Upper lobe of left lung (tissue), 6 donors: ENCODE results near the gene FTL. TPM values are rescaled to one million over a fixed set of nuclear protein-coding genes. Genes with fewer than 3 reads are reported as not detected.

Experiments used
- ATAC-seq, 2 donors: fragments of 200-7000 bp; cut with Tn5 transposase; one replicate each; pipeline ENCODE4 v1.9.1; 2022; ENCODE audit warnings: mild to moderate bottlenecking in 2 of 2, moderate library complexity in 2 of 2; ENCODE audit not compliant: low FRiP score in 2 of 2
- DNase-seq, 2 donors: peaks; one replicate each; pipeline ENCODE4 v3.0.0-alpha.2; 2019 to 2020
- H3K27ac ChIP-seq, 4 donors: fragments of 200-600 bp; sonication (generic); one replicate each; pipeline ENCODE4 v1.5.1; 2016 to 2019
- H3K27me3 ChIP-seq, 4 donors: fragments of 200-600 bp; sonication (generic); one replicate each; pipeline ENCODE4 v1.5.1; 2017 to 2019
- H3K36me3 ChIP-seq, 4 donors: fragments of 200-600 bp; sonication (generic); one replicate each; pipeline ENCODE4 v1.5.1; 2016 to 2019
- H3K4me1 ChIP-seq, 4 donors: fragments of 200-600 bp; sonication (generic); one replicate each; pipeline ENCODE4 v1.5.1; 2018 to 2019
- H3K4me3 ChIP-seq, 4 donors: fragments of 200-600 bp; sonication (generic); one replicate each; pipeline ENCODE4 v1.5.1; 2017 to 2019; ENCODE audit warnings: mild to moderate bottlenecking in 2 of 4, moderate library complexity in 1 of 4
- H3K9me3 ChIP-seq, 4 donors: fragments of 200-600 bp; sonication (generic); one replicate each; pipeline ENCODE4 v1.5.1; 2018 to 2019
- CTCF ChIP-seq, 6 experiments: fragments of 450-650 bp in 4 of 6; fragments of 200-600 bp in 2 of 6; sonication (generic) in 2 of 6; IDR thresholded peaks; one replicate each; pipeline ENCODE4 v1.5.1; 2016 to 2019; ENCODE audit warnings: antibody characterized with exemption in 6 of 6
- EP300 ChIP-seq, 4 donors: sonication (generic); formaldehyde crosslinking; IDR thresholded peaks; one replicate each; pipeline ENCODE4 v1.5.1; 2017; ENCODE audit warnings: antibody characterized with exemption in 4 of 4, control low read depth in 2 of 4
- POLR2A ChIP-seq, 4 donors: fragments of 450-650 bp; IDR thresholded peaks; one replicate each; pipeline ENCODE4 v1.5.1; 2016 to 2017; ENCODE audit warnings: antibody characterized with exemption in 4 of 4, mild to moderate bottlenecking in 2 of 4
- POLR2AphosphoS5 ChIP-seq, 2 donors: sonication (generic); formaldehyde crosslinking; IDR thresholded peaks; one replicate each; pipeline ENCODE4 v1.5.1; 2017; ENCODE audit warnings: antibody characterized with exemption in 2 of 2
- WGBS, 2 donors: methylation state at CpG; one replicate each; pipeline ENCODE4 v1.1.5; 2017 to 2018; 5-methylcytosine and 5-hydroxymethylcytosine counted together
- total RNA-seq, 6 donors: library from RNA; depleted of rRNA in 4 of 6; stranded (reverse); fragments of >200 nt in 4 of 6; gene quantifications; one replicate each; pipeline versions ENCODE4 v1.1.0 to v1.2.1, GENCODE V29; 2016 to 2021
- donor health status: DM: no; HTN: no; CAD: no; lungs with moderate emphysema.
- donor health status: DM: no; HTN: yes; CAD: no; lungs with severe emphysema.

The FTL gene
- total RNA-seq, 6 donors from 2014 or later: 5,928 to 23,282 (median 11,982) TPM

DNA sequence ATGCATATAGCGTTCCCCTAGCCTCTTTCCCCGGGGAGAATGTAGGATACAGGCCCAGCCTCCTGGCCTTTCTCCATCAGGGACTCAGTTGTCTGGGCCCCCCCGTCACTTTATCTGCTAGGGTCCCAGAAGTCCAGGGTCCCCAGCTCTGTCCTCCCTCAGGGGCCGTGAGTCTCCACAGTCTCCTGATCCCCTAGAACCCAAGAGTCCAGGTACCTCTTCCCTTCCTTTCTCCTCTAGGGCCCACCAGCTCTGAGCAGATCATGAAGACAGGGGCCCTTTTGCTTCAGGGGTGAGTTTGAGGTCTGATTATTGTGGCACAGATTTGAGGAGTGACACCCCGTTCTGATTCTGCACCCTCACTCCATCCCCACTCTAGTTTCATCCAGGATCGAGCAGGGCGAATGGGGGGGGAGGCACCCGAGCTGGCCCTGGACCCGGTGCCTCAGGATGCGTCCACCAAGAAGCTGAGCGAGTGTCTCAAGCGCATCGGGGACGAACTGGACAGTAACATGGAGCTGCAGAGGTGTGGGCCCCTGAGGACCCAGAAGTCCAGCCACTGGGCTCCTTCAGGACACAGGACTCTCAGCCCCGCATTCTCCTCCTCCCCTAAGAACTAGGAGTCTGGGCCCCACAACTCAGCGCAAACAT, 9.7 kb upstream of the FTL start:
- Histone ChIP-seq H3K4me1 (peaks cover 11 to 24% (median 15%) of the 10 kb centered on the region in 4 donors), H3K4me3 (peak overlapping the region; percentile 56 to 87 (median 83)), H3K27ac (peak overlapping the region; percentile 79 to 95 (median 85)), H3K36me3 (peaks cover 0 to 5% (median 0%) of the 10 kb centered on the region in 4 donors), H3K27me3 (no peaks in the 10 kb centered on the region), H3K9me3 (no peaks in the 10 kb centered on the region)
- TF ChIP-seq POLR2A (IDR thresholded peaks at IDR 0.05) (no peak), EP300 (IDR thresholded peaks at IDR 0.05) (no peak), POLR2AphosphoS5 (IDR thresholded peaks at IDR 0.05) (no peak), CTCF (IDR thresholded peaks at IDR 0.05) (no peak)
- WGBS, 2 donors: 65 to 68% methylated on average over 15 to 16 of the region's 16 CpGs
- ATAC-seq (no peak), DNase-seq (peak in 1 of 2 donors; percentile 37)

- DNase-seq (no peak), ATAC-seq (no peak)
- Histone ChIP-seq H3K36me3 (peaks cover 0 to 5% (median 0%) of the 10 kb centered on the region in 4 donors), H3K4me3 (no peak overlapping the region), H3K9me3 (no peaks in the 10 kb centered on the region), H3K27me3 (no peaks in the 10 kb centered on the region), H3K27ac (no peak overlapping the region), H3K4me1 (peaks cover 21 to 46% (median 26%) of the 10 kb centered on the region in 4 donors)
- no peak for TF ChIP-seq POLR2AphosphoS5 (IDR thresholded peaks at IDR 0.05)
- no peak for TF ChIP-seq POLR2A (IDR thresholded peaks at IDR 0.05)
- no peak for TF ChIP-seq CTCF (IDR thresholded peaks at IDR 0.05)
- TF ChIP-seq EP300 (IDR thresholded peaks at IDR 0.05): no peak
- WGBS, 2 donors: 95 to 99% methylated on average over 8 of the region's 8 CpGs
Observed at GRCh38 chr19:48958006-48958405, 7.1 kb upstream of the FTL start.

DNA sequence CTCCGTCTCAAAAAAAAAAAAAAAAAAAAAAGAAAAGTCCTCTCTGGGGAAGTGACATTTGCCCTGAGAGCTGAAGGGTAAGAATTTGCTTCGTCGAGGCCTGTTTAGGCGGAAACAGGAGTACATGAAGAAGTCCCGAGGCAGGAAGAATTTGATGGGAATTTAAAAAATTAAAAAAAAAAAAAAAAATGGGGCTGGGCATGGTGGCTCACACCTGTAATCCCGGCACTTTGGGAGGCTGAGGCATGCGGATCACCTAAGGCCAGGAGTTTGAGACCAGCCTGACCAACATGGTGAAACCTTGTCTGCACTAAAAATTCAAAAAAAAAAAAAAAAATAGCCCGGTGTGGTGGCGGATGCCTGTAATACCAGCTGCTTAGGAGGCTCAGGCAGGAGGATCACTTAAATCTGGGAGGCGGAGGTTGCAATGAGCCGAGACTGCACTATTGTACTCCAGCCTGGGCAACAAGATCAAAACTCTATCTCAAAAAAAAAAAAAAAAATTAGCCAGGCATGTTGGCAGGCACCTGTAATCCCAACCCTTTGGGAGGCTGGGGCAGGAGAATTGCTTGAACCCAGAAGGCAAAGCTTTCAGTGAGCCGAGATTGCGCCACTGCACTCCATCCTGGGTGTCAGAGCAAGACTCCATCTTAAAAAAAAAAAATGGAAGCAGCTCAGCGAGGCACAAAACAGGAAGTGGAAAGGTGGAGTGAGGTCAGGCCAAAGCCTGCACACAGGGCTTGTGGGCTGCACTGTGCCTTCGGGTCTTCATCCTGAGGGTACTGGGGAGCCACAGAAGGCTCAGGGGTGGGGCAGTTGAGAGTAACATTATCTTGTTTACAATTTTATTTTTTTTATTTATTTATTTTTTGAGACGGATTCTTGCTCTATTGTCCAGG, 5.5 kb upstream of the FTL start:
- TF ChIP-seq CTCF (IDR thresholded peaks at IDR 0.05) (no peak), POLR2A (IDR thresholded peaks at IDR 0.05) (no peak), POLR2AphosphoS5 (IDR thresholded peaks at IDR 0.05) (no peak), EP300 (IDR thresholded peaks at IDR 0.05) (no peak)
- peak overlapping the region in 2 of 4 donors; percentile 88 to 98 for H3K27ac ChIP-seq
- peaks cover 33 to 56% (median 42%) of the 10 kb centered on the region in 4 donors for H3K4me1 ChIP-seq

GRCh38 chr19:48961051-48961649, 4.0 kb upstream of the FTL start:
- H3K27ac ChIP-seq: peak overlapping the region in 3 of 4 donors; percentile 88 to 98 (median 93)

More for the DNA sequence above, 5.5 kb upstream of the FTL start:
- Histone ChIP-seq H3K36me3 (peaks cover 0 to 5% (median 0%) of the 10 kb centered on the region in 4 donors), H3K27me3 (no peaks in the 10 kb centered on the region), H3K4me3 (no peak overlapping the region), H3K9me3 (no peaks in the 10 kb centered on the region)
- 74 to 80% methylated on average over 16 of the region's 16 CpGs for WGBS, 2 donors
- no peak for ATAC-seq
- no peak for DNase-seq

More at GRCh38 chr19:48961051-48961649, 4.0 kb upstream of the FTL start:
- no peak overlapping the region for H3K4me3 ChIP-seq
- H3K4me1 ChIP-seq: peaks cover 28 to 49% (median 35%) of the 10 kb centered on the region in 4 donors
- WGBS, 2 donors: 89 to 90% methylated on average over 19 of the region's 19 CpGs
- H3K36me3 ChIP-seq: peaks cover under 1 to 7% (median 3%) of the 10 kb centered on the region in 4 donors
- H3K9me3 ChIP-seq: no peaks in the 10 kb centered on the region
- no peak for TF ChIP-seq POLR2A (IDR thresholded peaks at IDR 0.05)
- no peak for TF ChIP-seq POLR2AphosphoS5 (IDR thresholded peaks at IDR 0.05)
- no peak for TF ChIP-seq EP300 (IDR thresholded peaks at IDR 0.05)
- TF ChIP-seq CTCF (IDR thresholded peaks at IDR 0.05): no peak
- ATAC-seq (no peak), DNase-seq (peak in 1 of 2 donors; percentile 50)
- no peaks in the 10 kb centered on the region for H3K27me3 ChIP-seq
